HG02763 (cell line): ENCODE results near the gene TOR1AIP1.

Source experiments
- ATAC-seq: cut with Tn5 transposase; IDR thresholded peaks from one replicate; pipeline ENCODE4 v1.9.1; 2021; ENCODE audit warnings: mild to moderate bottlenecking, moderate library complexity; ENCODE audit not compliant: unreplicated experiment

Gene TOR1AIP1

DNA sequence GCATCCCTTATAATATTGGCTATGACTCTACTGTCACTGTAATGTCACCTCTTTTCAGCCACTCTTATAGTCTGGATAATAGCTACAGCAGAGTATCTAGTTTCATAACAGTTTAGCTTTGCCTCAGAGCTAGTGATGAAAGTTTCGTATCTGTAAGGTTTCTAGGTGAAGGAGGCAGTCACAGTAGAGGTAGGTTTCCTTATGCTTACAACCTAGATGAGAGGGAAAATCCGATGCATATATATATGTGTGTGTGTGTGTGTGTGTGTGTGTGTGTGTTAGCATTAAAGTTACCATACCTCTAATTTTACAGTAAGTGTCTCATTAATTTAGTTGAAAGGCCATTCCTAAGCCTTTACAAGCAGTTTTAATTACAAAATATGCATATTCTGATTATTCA, 2.3 kb upstream of the TOR1AIP1 start:
- no peak for ATAC-seq

DNA sequence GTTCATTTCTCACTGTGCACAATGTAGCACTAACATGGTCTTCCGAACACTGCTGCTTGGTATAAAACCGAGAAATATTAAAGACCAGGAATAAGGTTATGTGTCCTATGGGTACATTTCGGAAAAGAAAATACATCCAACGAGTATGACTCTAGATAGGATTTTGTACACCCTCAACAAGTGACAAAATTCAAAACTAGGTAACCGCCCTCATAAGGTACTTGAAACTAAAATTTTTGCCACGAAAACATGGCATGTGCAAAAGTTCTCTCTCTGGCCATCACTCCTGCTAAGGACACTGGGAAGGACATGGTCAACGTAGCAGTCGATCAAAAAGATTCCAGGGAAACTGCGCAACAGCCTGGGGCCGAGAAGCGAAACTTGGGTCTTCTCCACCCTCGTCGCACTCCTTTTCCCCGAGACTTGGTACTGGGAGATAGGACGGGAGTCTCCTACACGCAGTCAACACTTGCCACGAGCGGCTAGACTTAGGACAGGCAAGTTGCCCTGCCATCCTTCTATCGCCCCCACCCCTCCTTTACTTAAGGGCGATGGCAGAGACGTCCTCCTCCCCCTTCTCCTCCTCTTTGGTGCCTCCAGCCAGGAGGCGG, 338 bp upstream of the TOR1AIP1 start:
- ATAC-seq, result peak; percentile 0

DNA sequence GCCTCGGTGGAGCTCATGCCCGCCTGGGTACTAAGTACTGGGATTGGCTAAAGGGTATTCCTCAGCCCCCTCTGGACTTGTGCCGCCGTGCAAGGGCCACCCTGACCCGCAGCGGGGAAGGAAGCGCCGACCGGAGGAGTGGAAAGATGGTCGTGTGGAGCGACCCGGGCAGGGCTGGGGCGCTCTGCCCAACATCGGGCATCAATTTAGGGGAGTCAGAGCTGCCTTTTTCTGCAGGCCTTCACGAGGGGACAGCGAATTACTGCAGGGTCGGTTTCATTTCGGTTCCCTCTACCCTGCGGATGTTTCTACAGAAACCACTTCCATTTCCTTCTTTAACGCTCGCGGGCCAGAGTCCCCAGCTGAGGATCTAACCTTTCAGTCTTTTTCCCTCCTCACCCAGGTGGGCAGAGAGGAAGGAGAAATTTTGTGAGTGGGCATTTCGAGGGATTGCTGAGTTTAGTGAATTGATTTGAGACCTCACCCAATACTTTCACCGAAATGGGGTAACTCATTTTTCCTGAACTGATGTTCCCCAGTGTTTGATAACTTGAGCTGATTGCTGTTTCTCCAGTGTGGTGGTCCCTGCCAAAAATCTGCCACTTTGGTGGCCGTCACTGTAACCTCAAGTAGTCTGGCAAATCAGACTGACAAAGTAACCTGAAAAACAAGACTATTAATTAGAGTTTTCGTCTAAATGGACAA, 1.1 kb downstream of the TOR1AIP1 start:
- no peak for ATAC-seq

DNA sequence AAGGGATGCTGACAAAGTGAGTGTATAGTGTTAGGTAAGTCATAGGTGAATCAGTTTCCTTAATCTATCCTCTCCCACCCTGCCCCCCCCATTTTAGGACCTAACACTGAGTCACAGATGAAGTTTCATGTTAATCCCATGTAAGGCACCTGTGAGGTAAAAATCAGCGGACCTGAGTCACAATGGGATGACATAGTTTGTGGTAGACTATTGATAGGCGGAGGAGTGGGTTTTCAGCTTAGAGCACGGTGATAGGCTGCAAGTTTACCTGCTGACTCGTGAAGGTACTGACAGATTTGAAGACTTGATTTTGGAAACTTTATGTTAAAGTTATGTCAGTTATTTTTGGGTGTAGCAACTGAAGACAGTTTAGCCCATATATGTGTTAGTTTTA, 1.7 kb downstream of the TOR1AIP1 start:
- no peak for ATAC-seq

DNA sequence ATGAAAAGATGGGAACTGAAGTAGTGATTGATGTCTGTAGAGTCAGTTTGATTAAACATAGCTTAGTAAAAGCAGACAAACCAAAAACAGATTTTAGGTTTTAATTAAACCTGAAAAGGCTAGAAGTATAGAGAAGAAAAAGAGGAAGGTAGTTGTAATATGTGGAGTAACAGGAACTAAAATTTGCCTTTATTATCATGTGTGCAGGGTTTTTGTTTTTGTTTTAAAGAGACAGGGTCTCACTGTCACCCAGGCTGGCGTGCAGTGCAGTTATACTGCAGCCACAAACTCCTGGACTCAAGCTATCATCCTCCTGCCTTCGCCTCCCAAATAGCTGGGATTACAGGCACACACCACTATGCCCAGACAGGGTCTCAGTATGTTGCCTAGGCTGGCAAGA, 6.0 kb downstream of the TOR1AIP1 start:
- no peak for ATAC-seq

DNA sequence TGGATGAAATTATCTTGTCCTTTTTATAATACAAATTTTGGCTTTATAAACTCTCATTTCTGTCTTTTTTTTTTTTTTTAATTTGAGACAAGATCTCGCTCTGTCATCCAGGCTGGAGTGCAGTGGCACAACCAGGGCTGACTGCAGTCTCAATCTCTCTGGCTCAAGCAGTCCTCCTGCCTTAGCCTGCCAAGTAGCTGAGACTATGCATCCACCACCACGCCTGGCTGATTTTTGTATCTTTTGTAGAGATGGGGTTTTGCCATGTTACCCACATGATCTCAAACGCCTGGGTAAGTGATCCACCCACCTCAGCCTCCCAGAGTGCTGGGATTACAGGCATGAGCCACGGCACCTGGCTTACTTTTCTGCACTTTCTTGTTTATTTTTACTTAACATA, 7.5 kb downstream of the TOR1AIP1 start:
- ATAC-seq, result no peak

DNA sequence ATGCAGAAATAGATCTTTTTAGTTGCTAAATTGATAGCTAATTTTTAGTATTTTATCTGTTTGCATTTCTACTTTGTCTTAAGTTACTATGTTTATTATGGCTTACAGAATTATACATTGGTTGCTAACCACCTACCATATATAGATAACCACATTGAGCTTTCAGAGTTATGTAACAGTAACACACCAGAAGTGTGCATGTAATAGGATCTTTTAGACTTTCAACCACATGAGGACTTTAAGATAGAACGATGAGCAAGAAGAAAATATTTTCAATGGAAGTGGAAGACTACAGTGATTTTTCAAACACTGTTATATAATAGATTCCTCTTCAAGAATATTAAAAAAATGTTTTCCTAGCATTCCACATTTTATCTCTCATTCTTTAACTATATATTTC, 28.8 kb downstream of the TOR1AIP1 start:
- no peak for ATAC-seq

DNA sequence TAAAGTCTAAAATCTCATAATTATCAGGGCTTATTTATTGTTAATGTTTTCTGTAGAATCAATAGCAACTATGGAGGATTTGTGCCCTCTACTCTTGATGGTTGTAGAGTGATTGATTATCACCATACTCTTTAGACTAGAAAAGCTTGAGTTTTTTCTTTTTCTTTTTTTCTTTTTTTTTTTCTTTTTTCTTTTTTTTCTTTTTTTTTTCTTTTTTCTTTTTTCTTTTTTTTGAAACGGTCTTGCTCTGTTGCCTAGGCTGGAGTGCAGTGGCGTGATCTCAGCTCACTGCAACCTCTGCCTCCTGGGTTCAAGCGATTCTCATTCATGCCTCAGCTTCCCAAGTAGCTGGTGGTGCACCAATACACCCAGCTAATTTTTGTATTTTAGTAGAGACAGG, 29.7 kb downstream of the TOR1AIP1 start:
- ATAC-seq, result no peak

DNA sequence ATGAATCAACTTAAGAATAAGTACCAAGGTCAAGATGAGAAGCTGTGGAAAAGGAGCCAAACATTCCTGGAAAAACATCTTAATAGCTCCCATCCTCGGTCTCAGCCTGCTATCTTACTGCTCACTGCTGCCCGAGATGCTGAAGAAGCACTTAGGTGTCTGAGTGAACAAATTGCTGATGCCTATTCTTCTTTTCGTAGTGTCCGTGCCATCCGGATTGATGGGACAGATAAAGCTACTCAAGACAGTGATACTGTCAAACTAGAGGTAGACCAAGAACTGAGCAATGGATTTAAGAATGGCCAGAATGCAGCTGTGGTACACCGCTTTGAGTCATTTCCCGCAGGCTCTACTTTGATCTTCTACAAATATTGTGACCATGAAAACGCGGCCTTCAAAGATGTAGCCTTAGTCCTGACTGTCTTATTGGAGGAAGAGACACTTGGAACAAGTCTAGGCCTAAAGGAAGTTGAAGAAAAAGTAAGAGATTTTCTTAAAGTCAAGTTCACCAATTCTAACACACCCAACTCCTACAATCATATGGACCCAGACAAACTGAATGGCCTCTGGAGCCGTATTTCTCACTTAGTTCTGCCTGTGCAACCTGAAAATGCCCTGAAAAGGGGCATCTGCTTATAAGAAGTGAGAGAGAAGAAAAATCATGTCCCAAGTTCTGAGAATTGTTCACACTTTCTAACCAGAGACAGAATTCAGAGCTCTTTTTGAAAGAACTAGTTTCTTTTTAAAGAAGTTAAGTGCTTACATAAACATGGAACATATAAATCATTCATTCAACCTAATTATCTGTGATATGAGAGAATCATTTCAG, 35.7 kb downstream of the TOR1AIP1 start:
- no peak for ATAC-seq

DNA sequence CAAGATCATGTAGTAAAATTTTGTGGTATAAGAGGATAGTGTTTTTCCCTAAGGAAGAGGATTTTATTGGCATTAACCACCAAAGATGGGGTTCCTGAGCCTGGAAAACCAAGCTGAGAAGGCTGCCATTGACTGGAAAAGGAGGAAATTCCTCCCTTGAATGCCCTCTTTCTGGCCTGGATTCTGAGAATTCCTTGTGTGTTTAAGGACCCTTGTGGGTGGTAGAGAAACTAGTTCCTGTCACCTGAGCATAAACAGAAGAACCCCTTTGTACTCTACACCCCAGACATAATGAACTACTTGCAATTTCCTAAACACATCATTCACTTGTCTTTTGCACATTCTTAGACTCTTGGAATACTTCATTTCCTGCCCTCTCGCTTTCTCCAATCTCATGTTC, 39.4 kb downstream of the TOR1AIP1 start:
- no peak for ATAC-seq

DNA sequence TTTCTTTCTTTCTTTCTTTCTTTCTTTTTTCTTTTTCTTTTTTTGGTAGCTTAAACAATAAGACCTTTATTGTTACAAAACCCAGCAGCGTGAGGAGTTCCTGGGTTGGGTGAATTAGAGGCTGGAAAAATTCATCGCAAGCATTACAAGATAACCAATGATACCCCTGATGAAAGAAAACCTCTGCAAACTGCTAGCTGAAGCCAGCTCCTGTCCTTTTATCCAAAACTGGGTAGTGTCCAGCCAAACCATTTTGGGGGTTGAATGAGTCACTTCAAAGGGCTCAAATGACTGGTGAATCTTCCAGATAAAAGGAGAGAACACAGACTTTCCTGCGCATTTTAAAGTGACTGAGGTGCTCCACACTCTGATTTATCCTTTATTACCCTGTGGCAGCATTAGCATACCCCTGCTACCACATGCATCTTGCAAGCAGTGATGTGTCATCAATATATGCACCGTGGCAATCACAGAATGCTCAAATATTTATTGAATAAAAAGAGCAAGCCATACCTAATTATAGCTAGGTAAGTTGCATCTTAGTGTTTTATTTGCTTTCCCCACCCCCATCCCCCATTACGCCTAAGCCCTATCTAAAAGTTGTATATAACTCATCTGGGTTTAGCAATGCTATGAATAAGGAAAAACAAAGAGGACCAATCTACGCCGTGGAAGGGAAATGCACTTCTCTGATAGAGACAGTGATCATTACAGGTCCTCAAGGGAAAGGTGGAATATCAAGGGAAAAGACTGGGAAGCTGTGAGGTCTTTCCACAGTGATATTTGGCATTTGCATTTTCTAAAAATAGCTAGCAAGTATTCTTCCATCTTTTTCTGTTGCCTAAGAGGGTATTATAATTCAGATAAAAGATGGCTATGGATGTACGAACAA, 40.1 kb downstream of the TOR1AIP1 start:
- ATAC-seq, result no peak

DNA sequence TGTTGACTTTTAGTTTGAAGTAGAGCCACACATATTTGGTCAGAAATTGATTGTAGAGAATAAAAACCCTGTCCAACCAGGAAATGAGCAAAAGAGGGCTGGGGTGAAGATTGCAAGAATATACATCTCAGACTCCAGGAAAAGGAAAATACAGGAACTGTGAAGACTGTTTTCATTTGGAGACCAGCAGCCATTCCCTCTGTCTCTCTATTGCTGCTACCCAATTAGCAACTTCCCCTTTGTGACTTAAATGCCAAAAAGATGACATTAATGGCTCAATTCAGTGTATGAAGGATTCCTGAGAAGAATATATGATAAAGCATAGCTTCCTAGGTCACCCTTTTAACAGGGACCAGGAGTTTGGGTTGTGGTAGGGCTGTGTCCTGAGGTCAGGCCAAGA, 40.9 kb downstream of the TOR1AIP1 start:
- no peak for ATAC-seq

DNA sequence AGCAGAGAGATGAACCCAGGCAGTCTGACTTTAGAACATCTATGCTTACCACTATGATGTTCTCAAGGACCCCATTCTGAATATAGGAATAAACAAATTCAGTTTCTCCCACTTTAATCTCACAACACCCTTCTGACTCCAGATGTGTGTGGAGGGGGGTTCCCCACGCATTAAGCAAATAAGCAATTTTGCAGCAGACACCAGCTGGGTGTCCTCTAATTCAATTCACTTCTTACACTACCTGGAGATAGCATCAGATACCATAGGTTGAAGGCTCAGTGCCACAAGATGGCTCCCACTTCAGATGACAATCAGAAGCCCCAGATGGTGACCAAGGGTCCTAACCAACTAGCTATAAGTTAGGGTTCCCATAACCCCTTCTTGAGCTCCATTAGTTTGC, 42.2 kb downstream of the TOR1AIP1 start:
- no peak for ATAC-seq

DNA sequence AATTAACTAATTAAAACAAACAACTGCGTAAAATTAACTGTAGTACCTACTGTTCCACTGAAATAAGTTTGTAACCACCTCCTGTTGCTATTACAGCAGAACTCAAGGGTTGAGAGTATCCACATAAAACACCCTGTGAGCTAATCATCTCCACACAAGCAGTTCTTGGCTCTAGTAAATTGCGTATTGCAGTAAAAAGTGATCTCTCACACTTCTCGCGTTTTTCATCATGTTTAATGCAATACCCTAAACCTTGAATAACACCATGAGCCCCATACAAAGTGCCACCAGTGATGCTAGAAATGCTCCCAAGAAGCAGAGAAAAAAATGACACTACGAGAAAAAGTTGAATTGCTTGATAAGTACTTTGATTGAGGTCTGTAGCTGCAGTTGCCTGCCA, 43.2 kb downstream of the TOR1AIP1 start:
- ATAC-seq, result no peak

DNA sequence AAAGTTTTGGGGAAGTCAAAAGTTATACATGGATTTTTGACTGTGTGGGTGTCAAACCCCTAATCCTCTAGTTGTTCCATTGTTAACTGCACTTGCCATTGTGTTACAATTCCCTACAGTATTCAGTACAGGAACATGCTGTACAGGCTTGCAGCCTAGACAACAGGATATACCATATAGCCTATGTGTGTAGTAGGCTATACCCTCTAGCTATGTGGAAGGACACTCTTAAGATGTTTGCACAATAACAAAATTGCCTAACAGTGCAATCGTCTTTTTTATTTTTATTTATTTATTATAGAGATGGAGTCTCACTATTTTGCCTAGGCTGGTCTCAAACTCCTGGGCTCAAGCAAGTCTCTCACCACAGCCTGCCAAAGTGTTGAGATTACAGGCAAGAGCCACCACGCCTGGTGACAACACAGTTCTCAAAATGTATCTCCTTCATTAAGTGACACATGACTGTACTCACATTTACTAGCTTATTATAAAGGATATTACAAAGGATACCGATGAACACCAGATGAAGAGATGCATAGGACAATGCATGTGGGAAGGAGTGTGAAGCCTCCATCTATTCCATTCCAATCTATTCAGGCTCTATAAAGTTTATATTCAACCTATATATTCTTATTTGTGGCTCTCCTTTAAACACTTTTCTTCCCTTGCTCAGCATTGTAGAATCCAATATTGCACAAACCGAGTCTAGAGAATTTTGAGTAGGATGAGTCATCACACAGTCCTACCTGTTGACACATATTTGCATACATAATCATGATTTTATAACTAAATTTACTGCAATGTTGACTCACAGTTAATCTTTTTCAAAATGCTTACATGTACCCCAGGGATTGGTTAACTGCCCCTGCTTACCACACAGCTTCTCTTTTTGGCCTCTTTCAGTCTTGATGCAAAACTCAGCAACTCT, 44.1 kb downstream of the TOR1AIP1 start:
- ATAC-seq, result no peak

DNA sequence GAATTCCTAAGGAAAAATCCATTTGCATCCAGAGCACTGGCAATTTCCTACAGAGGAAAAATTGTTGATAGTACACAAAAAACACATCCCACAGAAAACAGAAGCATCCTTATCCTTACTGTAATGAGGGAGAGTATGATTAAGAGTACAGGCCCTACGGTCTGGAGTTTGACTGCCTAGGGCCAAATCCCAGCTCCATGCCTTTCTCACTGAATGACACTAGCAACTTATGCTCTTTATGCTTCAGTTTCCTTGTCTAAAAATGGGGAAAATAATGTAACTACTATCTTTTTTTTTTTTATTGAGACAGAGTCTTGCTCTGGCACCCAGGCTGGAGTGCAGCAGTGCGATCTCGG, 44.7 kb downstream of the TOR1AIP1 start:
- no peak for ATAC-seq

DNA sequence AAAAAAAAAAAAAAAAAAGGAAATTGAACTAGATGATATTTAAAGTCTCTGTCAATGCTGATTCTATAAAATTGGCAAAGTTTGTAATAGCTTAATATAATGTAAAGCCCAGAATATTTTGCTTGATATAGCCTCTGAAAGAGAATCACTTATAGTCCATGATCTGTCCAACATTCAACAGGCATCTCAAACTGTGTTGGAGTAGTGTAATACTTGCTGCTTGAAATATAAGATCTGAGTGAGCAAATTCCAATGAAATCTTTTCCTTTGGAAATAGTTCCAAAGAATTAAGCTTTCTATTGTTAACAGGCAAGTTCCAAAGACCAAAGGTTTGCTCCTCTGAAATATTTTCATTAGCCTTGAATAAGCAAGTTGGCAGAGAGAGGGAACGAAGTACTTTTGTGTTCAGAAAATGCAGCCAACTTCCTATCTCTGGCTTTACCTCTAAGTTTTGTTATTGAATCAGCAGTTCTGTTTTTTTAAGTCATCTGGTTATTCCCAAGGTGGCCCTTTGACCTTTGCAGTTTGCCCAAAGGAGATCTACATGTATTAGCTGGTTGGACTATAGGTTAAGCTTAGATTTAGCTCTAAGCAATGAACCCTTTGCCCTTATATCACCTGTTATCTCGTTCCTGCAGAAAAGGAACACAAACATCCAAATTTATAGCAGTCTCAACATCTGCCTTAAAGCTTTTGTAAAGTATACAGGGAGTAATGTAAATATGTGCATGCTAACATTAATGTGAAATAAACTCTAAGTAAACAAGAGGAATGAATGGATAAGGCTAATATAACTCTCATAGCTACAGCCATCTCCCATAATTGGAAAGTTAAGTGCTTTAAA, 48.1 kb downstream of the TOR1AIP1 start:
- ATAC-seq, result no peak

DNA sequence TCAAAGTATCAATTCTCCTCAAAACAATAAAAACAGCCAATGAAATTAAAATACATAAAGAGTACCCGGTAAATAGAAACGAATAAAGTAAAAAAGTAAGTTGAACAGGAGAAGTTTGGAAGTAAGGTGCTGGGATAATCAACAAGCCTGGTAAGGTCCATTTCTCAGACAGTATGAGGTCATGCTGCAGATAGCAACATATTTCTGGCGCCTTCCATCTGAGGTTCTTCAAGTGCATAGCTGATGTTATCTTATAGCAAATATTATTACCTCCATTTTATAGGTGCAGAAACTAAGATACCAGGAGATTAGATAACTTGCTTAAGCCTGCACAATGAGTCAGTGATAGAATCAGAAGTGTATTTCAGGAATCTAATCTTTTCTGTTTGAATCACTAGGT, 48.8 kb downstream of the TOR1AIP1 start:
- ATAC-seq, result no peak

DNA sequence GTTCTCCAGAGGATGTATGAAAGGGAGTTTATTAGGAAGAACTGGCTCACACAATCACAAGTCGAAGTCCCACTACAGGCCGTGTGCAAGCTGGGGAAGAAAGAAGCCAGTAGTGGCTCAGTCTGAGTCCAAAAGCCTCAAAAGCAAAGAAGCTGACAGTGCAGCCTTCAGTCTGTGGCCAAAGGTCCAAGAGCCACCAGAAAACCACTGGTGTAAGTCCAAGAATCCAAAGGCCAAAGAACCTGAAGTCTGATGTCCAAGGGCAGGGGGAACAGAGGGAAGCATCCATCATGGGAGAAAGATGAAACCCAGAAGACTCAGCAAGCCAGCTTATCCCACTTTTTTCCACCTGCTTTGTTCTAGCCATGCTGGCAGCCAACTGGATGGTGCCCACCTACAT, 51.1 kb downstream of the TOR1AIP1 start:
- no peak for ATAC-seq
